Stimulated activated CD4-positive, alpha-beta T cell treated with anti-CD3 and anti-CD28 coated beads, TNF-alpha, amount 100 ng/mL, for 48 hours (primary cell): ENCODE data around the gene FLOT1.
"Not testable (repeated sequence)": the region's sequence is repeated elsewhere in the genome, so short reads cannot be mapped to it uniquely, and the experiment has no call there.

Experiments
- DNase-seq, 3 donors: peaks; one replicate each; pipeline ENCODE4 v3.0.0-alpha.2; 2020; ENCODE audit warnings: low read depth in 3 of 3

The FLOT1 gene

DNA sequence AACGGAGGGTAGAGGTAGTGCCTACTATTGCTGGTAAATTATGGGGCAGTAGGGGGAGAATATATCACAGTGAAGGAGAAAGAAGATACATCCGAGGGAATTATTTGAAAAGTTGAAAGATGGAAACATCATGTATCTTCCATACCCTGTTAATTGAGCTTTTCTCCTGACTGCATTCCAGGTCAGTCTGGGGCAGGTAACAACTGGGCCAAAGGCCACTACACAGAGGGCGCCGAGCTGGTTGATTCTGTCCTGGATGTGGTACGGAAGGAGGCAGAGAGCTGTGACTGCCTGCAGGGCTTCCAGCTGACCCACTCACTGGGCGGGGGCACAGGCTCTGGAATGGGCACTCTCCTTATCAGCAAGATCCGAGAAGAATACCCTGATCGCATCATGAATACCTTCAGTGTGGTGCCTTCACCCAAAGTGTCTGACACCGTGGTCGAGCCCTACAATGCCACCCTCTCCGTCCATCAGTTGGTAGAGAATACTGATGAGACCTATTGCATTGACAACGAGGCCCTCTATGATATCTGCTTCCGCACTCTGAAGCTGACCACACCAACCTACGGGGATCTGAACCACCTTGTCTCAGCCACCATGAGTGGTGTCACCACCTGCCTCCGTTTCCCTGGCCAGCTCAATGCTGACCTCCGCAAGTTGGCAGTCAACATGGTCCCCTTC is 19.2 kb downstream of the FLOT1 start:
- not testable (repeated sequence) for DNase-seq

DNA sequence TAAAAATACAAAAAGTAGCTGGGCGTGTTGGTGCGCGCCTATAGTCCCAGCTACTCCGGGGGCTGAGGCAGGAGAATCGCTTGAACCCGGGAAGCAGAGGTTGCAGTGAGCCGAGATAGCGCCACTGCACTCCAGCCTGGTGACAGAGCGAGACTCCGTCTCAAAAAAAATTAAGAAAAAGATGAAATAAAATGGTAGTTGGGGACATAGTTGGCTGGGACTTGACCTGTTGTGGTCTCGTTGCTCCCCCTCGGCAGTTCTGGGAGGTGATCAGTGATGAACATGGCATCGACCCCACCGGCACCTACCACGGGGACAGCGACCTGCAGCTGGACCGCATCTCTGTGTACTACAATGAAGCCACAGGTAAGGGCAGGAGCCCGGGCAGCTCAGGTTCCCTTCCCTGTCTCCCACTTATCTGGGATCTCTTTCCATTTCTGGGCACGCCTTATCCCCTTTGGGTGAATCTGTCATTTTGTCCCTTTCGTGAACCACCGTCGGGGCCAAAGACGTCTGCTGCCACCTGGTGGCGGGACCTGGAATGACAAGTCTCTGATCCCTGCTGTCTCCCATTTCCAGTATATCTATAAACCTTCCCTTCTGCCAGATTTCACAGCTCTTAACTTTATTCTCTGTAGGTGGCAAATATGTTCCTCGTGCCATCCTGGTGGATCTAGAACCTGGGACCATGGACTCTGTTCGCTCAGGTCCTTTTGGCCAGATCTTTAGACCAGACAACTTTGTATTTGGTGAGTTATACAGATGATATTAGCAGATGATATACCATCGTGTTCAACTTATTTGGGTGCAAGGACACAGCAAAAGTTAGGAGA is 20.0 kb downstream of the FLOT1 start:
- DNase-seq: peak in 2 of 3 donors; percentile 75 to 77

DNA sequence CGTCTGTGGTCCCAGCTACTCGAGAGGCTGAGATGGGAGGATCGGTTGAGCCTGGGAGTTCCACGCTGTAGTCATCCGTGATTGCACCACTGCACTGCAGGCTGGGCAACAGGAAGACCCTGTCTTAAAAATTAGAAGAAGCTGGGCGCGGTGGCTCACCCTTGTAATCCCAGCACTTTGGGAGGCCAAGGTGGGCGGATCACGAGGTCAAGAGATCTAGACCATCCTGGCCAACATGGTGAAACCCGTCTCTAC is 20.5 kb downstream of the FLOT1 start:
- DNase-seq: not testable (repeated sequence)

DNA sequence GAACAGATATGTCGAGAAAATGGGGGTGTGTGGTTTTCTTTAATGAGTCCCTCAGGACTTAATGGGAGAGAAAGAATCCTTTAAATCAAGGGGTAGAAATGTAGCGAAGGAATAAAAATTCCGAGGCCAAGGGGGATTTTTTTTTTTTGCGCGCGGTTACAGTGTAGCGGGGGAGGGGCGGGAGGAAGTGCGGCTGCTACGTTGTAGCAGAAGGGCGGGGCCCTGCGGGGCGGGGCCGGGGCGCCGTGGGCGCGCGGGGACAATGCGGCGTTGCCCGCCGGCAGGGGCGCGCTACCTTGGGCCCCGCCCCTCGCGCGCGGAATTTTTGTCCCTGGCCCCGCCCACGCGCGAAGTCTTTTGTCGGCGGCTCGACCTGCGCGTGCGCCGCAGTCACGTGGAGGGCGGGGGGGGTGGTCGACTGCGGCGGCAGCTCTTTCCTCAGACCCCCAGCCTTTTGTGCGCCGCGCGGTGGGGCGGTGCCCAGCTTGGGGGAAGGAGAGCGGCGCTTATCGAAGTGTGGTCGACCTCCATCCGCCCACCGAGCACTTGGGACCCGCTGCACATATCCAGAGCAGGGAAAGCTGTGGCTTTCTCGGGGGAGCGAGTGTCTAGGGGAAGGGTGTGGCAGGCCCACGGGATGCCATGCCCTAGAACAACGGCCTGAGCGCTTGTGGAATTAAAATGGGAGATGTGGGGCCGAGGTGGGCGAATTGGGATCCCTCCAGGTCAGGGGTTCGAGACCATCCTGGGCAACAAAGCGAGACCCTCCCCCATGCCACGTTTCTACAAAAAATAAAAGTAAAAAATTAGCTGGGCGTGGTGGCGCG is 21.1 kb downstream of the FLOT1 start:
- peak; percentile 90 to 96 (median 90) for DNase-seq

DNA sequence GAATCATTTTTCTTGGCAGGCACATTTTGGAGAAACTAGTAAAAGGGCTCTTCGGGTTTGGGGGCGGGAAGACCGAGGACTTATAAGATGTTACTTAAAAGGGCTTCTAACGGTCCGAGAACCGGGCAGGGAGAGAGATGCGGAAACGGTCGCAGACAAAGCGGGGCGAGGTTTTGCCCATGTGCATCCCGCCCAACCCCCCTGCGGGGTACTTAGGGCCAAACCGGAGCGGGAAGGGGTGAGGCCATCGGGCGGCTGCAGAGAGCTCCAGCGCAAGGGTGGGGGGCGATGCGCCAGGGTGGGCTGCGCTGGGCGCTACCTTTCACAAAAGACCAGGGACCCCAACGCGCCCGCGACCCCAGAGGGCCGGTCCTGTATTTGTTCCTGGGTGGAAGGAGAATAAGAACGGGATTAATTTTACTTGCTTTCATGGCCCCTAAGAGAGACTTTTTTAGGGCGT is 21.7 kb downstream of the FLOT1 start:
- no peak for DNase-seq

DNA sequence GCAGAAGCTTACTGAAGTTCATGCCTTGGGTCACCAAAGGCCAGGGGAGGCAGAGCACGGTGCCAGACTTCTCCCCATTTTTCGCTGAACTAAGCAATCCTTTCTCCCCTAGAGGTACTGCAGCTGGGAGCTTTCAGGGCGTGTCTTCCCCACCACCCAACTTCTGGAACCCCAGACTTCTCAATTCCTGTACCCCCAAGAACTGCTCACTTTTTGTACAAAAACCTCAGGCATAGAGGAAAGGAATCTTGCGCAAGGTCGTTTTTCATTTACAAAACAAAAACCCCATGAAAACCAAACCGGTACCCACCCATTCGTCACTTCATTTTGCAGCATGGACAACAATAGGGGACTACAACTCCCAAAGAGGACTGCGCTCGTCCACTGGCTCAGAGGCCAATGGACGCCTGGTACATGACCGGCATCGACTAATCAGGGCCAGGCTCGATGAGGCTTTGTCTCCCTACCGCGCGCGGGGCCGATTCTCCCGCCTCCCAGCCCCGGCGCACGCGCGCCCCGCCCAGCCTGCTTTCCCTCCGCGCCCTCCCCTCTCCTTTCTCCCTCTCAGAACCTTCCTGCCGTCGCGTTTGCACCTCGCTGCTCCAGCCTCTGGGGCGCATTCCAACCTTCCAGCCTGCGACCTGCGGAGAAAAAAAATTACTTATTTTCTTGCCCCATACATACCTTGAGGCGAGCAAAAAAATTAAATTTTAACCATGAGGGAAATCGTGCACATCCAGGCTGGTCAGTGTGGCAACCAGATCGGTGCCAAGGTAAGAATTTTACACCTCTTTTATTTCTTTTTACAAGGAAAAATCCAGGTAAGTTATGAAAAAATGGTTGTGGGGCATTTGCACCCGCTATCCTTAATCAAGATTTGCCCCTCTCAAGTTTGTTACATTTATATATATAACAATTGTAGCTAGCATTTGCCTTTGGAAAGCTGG is 22.4 kb downstream of the FLOT1 start, which contains the start of gene TUBB:
Gene TUBB (plus strand): TSS at position 562 of the 947 bp plus-strand sequence. CDS start 155 bp downstream, at position 717.
- peak; percentile 92 to 94 (median 94) for DNase-seq

DNA sequence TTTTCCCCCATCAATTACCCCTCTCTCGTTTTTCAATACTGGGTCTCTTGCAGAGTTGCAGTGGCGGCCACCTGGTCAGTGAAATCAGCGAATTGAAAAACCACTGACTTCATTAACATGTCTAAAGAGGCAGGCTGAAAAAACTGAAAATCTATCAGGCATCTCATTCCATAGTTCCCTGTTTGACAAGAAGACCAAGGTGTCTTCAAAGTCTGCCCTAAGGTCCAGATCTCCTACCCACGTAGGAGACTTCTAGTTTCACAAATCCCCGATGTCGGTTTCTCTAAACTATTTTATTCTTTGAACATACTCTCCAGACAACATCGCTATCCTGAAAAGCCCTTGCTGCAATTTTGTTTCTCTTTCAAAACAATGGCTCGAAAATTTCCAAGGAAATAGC is 23.1 kb downstream of the FLOT1 start:
- no peak for DNase-seq

DNA sequence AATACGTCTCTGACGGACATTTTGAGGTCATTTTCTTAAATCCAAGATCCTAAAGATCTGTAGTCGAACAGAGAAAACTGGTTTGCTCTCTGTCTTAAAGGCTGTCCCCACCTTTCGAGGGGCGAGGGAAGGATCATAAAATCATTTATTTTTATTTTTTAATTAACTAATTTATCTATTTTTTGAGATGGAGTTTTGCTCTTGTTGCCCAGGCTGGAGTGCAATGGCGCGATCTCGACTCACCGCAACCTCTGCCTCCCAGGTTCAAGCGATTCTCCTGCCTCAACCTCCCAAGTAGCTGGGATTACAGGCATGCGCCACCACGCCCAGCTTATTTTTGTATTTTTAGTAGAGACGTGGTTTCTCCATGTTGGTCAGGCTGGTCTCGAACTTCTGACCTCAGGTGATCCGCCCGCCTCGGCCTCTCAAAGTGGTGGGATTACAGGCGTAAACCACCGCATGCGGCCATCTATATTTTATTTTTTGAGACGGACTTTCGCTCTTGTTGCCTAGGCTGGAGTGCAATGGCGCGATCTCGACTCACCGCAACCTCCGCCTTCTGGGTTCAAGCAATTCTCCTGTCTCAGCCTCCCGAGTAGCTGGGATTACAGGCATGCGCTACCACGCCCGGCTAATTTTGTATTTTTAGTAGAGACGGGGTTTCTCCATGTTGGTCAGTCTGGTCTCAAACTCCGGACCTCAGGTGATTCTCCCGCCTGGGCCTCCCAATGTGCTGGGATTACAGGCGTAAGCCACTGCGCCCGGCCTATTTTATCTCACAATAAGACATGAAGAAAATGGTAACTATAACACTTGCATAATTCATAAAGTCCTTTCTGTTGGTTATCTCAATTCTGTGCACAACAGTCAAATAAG is 24.4 kb downstream of the FLOT1 start:
- not testable (repeated sequence) for DNase-seq

DNA sequence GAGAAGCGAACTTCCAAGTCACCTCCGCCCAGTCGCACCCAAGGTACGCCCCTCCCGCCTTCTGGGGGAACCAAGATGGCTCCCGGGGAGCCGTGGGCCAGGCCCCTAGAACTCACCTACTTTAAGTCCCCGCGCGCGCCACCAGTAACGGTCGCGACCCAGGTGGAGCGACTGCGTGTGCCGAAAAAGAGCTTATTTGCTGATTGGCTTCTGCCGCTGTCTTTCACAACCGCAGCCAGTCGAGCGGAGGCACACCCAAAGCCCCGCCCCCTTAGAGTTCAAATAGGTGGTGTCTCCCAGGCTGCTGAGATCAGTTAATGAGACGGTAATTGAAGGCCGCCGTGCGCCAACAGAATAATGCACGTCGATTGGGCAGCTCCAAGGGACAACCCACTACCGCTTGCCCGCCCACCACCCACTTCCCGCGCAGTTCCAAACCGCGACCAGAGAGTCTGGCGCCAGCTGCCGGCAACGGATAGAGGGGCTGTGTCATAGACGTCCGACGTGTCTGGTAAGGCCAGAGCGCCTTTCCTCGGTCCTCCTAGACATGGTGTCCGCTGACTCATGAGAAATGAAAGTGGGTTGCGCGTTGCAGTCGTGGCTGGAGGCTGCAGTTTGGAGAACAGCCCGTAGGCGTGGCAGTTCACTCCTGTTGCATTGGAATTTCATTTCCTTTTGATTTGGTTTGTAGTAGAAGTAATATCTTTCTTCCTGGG is 25.2 kb downstream of the FLOT1 start, which contains the start of gene MDC1:
Gene MDC1 (minus strand): TSS at position 153 of the 716 bp plus-strand sequence. CDS start 2,106 bp downstream, outside the sequence.
- peak; percentile 97 to 100 (median 98) for DNase-seq

DNA sequence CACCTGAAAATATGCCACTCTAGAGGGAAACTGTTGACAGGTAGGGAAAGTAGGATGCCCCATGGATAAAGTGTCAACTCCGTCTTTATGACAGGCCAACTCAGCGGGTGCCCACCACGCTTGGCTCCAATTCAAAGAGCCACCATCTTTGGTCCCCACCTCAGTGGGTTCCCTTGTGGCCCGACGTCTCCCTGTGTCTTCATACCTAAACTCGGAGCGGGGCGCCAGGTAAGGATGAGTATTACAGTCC is 25.7 kb downstream of the FLOT1 start:
- DNase-seq: no peak

DNA sequence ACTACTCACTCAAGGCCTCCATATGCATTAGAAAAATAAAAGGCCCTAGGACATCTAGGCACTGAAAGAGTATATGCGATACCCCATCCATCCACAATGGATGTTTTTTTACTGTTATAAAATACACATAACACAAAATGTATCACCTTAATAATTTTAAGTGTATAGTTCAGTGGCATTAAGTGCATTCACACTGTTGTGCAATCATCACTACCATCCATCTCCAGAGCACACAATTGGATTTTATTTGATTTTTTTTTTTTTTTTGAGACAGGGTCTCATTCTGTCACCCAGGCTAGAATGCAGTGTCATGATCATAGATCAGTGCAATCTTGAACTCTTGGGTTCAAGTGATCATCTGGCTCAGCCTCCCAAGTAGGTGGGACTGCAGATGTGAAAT is 28.2 kb downstream of the FLOT1 start:
- DNase-seq: no peak

DNA sequence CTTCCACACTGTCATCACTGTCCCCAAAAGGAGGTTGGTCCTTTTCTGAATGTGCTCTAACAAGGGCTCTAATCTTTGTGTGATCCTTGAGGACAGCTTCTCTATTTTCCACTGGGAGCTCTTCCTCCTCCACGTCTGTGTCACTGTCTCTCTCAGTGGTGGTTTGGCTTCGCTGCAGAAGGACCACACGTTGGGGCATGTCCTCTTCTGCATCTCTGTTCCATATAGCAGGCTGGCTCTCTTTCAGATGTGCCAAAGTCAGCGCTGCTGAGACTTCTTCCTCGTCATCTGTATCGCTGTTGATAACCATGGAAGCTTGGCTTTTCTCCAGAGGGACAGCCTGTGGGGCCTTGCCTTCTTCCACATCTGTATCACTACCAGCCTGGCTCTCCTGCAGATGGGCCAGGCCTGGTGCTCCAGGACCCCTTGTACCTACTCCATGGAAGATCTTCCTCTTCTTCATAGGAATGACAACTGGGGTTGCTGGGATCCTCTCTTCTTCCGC is 30.0 kb downstream of the FLOT1 start:
- DNase-seq: no peak

DNA sequence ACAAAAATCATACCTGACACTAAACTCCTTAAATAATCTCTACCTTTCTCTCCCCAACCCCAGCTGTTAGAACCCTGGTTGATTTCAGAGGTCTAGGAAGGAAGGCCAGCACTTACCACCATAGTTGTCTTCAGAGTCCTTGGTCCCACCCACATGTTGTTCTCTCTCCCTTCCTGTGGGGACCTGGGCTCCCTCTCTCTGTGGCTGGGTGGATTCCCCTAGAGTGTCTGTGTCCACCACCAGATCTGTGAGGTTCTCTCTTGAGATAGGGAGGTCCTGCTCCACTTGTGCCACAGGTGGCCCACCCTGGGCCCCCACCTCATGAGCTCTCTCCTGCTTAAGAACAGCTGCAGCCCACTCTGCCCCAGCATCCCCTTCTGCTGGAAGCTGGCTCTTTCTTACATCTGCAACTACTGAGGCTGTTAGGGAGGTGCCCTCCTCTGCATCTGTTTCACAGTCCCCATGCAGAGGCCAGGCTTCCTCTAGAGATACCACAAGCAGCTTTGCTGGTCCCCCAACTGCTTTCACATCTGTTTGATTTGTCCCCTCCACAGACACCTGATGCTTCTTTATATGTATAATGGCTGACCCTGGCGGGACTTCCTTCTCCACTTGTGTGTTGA is 30.6 kb downstream of the FLOT1 start:
- DNase-seq: no peak

DNA sequence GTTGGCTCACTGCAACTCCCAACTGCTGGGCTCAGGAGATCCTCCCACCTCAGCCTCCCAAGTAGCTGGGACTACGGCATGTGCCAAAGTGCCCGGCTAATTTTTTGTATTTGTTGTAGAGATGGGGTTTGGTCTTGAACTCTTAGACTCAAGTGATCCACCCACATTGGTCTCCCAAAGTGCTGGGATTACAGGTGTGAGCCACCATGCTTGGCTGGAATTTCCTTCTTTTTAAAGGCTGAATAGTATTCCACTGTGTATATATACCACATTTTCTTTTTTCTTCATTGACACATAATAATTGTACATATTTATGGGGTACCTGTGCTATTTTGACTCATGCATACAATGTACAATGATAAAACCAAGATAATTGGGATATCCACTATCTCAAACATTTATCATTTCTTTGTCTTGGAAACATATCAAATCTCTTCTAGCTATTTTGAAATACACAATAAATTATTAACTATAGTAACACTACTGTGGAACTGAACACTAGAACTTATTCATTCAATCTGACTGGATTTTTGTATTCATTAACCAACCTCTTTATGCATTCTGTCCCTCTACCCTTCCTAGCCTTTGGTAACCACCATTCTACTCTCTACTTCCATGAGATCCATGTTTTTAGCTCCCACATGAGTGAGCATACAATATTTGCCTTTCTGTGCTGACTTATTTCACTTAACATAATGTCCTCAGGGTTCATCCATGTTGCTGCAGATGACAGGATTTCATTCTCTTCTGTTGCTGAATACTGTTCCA is 33.2 kb downstream of the FLOT1 start:
- no peak for DNase-seq

DNA sequence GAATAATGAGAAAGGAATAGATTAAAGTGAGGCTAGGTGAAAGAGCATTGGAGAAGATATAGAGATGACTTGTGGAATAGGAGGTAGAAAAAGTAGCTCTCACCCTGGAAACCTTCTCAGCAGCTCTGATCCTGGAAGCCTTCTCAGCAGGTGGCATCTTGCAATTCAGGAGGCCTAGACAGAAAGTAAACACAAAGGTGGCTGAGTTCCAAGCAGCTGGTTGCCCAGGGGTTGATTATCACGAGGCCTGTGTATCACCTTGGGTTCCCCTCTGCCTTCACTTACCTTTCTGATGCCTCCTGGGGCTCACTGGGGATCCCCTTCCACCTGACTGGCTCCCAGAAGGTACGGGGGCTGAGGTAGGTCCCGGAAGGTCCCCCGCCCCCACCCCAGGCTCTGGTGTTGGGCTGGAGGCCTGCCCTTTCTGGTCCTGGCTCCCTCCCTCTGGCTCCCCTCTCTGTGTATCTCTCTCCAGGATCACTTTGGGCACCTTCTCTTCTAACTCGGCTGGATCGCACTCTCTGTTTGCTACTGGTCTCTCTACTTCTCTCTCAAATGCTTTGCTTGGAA is 35.1 kb downstream of the FLOT1 start:
- DNase-seq: no peak

DNA sequence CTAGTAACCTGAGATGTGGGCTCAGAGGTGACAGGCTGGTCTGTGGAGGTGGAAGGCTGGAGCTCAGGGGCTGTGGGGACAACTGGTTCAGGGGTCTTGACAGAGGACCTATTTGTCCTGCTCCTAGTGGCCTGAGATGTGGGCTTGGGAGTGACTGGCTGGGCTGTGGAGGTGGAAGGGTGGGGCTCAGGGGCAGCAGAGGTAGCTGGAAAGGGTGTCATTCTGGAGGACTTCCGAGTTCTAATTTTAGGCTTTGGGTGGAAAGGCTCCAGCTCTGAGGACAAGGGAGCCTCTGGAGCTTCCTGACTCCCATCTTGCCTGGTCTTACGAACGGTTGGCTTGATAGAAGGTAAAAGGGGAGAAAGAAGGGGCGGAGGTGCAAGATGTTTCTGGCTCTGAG is 36.9 kb downstream of the FLOT1 start:
- DNase-seq: no peak

DNA sequence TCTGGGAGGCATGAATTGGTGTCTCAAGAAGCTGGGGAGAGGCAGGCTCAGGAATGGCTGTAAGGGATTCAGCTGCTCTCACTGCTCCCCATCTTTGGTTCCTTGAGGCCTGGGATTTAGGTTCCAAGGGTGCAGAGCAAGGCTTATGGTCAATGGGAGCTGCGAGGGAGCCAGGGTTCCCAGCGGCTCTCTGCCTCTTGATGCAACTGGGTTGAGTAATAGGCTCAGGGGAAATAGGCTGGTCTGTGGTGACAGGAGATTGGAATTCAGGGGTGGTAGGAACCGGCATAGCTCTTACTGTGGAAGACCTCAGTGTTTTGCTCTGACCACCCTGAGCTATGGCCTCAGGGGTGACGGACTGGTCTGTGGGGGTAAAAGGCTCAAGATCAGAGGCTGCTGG is 38.7 kb downstream of the FLOT1 start:
- DNase-seq: no peak

DNA sequence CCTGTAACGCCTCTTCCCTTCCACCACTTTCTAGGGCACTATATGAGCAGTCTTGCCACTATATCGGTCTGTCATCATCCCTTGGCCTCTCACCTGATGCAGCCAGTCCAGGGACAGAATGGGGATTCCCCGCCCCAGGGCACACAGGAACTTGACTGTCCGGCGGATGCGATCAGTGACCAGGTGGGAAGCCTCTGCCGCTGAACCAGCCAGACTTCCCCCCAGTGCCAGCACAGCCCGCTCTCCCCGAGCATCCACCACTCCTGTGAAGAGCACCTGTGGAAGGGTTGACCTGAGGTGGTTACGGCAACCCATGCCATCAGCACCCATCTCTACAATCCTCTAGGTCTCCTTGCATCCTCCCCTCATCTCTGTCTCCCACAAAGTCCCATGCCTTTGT is 39.5 kb downstream of the FLOT1 start:
- DNase-seq: no peak
